CD4-positive, alpha-beta memory T cell (primary cell): Measurements from ENCODE around the gene GRHL1. TPM values are rescaled to one million over a fixed set of nuclear protein-coding genes. Genes with fewer than 3 reads are reported as not detected.

ENCODE experiments used
- CTCF ChIA-PET: fragments of 350-600 bp; sonication (Branson Sonifier 250); formaldehyde crosslinking; loops from one replicate; lab custom pipeline; 2021; ENCODE audit warnings: inconsistent platforms; ENCODE audit not compliant: partially characterized antibody; lab: Charles Lee
- POLR2A ChIA-PET: fragments of 350-600 bp; sonication (Branson Sonifier 250); formaldehyde crosslinking; loops from one replicate; lab custom pipeline; 2021; ENCODE audit not compliant: partially characterized antibody; lab: Charles Lee
- DNase-seq, 5 donors: peaks; one replicate each; pipeline versions ENCODE4 v3.0.0 to v3.0.0-alpha.2; 2020 to 2022; ENCODE audit warnings: mixed read lengths in 1 of 5
- H3K27ac ChIP-seq: one replicate; pipeline ENCODE4 v1.7.0; 2013; ENCODE audit warnings: low read depth, low read length
- H3K27me3 ChIP-seq: 2 replicates; pipeline ENCODE4 v1.7.0; 2013; ENCODE audit warnings: mild to moderate bottlenecking, low read length, moderate library complexity; ENCODE audit not compliant: insufficient read depth
- H3K36me3 ChIP-seq: 2 replicates; pipeline ENCODE4 v1.7.0; 2013; ENCODE audit warnings: mild to moderate bottlenecking, low read length, moderate library complexity; ENCODE audit not compliant: insufficient read depth
- H3K4me1 ChIP-seq: 2 replicates; pipeline ENCODE4 v1.7.0; 2013; ENCODE audit warnings: mild to moderate bottlenecking, low read length, moderate library complexity; ENCODE audit not compliant: insufficient read depth
- H3K4me3 ChIP-seq, 2 donors: one replicate each; pipeline ENCODE4 v1.7.0; 2013; ENCODE audit warnings: low read length in 2 of 2, mild to moderate bottlenecking in 1 of 2
- H3K9me3 ChIP-seq, 2 donors: one replicate each; pipeline ENCODE4 v1.7.0; 2013; ENCODE audit warnings: low read length in 2 of 2, control low read depth in 1 of 2; ENCODE audit not compliant: control insufficient read depth in 1 of 2
- H3K27ac Mint-ChIP-seq, 7 donors: one replicate each; pipeline ENCODE4 v1.8.0; 2020 to 2021; ENCODE audit warnings: mixed read lengths in 7 of 7, mild to moderate bottlenecking in 6 of 7, inconsistent platforms in 3 of 7, moderate library complexity in 3 of 7
- H3K27me3 Mint-ChIP-seq, 2 donors: one replicate each; pipeline ENCODE4 v1.8.0; 2020 to 2021; ENCODE audit warnings: mixed read lengths in 2 of 2
- H3K36me3 Mint-ChIP-seq, 2 donors: one replicate each; pipeline ENCODE4 v1.8.0; 2020 to 2021; ENCODE audit warnings: mixed read lengths in 2 of 2, inconsistent platforms in 1 of 2, mild to moderate bottlenecking in 1 of 2
- H3K4me1 Mint-ChIP-seq, 4 donors: one replicate each; pipeline ENCODE4 v1.8.0; 2020 to 2021; ENCODE audit warnings: mixed read lengths in 4 of 4, mild to moderate bottlenecking in 1 of 4
- H3K4me3 Mint-ChIP-seq, 8 donors: one replicate each; pipeline ENCODE4 v1.8.0; 2020 to 2021; ENCODE audit warnings: mixed read lengths in 8 of 8, mild to moderate bottlenecking in 7 of 8, moderate library complexity in 6 of 8, inconsistent platforms in 3 of 8
- H3K9me3 Mint-ChIP-seq, 8 donors: one replicate each; pipeline ENCODE4 v1.8.0; 2020 to 2021; ENCODE audit warnings: mixed read lengths in 8 of 8, mild to moderate bottlenecking in 5 of 8, inconsistent platforms in 3 of 8, moderate library complexity in 1 of 8
- intact Hi-C: fragments of 100-400 bp; cut with micrococcal nuclease; formaldehyde crosslinking; loops from one replicate; pipeline ENCODE4 v1.15.1; 2023
- polyA plus RNA-seq, 2 donors: library from polyadenylated mRNA; unstranded; fragments of 300-500 nt; fragmentation: Illumina TruSeq; gene quantifications; one replicate each; pipeline ENCODE4 v1.2.3, GENCODE V29; 2021
- total RNA-seq, 2 experiments: library from RNA; stranded (reverse); gene quantifications; one replicate each; pipeline ENCODE4 v1.2.3, GENCODE V29; 2021

GRHL1 gene
- total and polyA plus RNA-seq, 4 experiments from 2014 or later = 0.14 to 0.49 (median 0.33) TPM

DNA sequence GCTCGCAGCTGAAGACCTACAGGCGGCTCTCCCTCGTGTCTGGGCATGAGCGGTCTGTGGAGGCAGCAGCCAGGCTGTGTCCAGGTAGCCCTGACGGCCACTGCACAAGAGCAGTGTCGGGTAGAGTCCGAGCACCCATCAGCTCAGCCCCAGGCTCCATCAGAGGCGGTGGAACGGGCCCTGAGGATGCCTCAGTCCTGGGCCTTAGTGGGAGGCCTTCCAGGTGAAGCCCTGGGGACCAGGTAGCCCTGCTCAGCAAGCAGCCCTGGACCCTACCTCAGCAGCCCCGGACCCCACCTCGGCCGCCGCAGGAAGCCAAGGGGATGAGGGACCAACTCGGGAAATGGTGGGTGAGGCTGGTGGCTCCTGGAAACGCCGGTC is 70.5 kb downstream of the GRHL1 start:
- ChIA-PET POLR2A (no interaction called here), CTCF (interaction anchor here (1.2 kb wide), 1 partner anchor 38 kb away, joined by 3 read pairs; no protein-coding TSS in a partner anchor)
- Mint-ChIP-seq H3K27ac (no peak overlapping the region), H3K36me3 (peaks cover 0 to 2% of the 10 kb centered on the region in 2 donors), H3K9me3 (peaks cover 0 to 7% (median 2%) of the 10 kb centered on the region in 8 donors), H3K27me3 (peaks cover 0 to 2% of the 10 kb centered on the region in 2 donors), H3K4me1 (peaks cover 0 to 3% (median 1%) of the 10 kb centered on the region in 4 donors), H3K4me3 (no peak overlapping the region)
- no peak overlapping the region for H3K4me3 ChIP-seq
- no peaks in the 10 kb centered on the region for H3K4me1 ChIP-seq
- no peaks in the 10 kb centered on the region for H3K27me3 ChIP-seq
- DNase-seq = no peak
- H3K27ac ChIP-seq = no peak overlapping the region
- intact Hi-C loops = no loop called here
- no peaks in the 10 kb centered on the region for H3K36me3 ChIP-seq
- H3K9me3 ChIP-seq = no peaks in the 10 kb centered on the region

DNA sequence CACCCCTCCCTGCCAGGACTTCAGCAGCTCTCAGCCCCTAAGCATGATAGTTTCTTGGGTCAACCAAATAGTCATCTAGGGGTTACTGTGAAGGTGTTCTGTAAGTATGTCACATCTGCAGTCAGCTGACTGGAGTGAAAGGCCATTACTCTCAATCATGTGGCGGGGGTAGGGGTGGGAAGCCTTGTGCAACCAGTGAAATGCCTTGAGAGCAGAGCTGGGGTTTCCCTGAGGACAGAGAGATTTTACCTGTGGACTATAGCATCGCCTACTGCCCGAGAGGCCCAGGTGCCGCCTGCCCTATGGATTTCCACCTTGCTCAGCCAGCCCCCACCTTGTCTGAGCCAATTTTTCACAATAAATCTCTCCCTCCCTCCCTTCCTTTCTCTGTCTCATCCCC is 71.0 kb downstream of the GRHL1 start:
- Histone ChIP-seq H3K27ac (no peak overlapping the region), H3K4me1 (no peaks in the 10 kb centered on the region), H3K9me3 (no peaks in the 10 kb centered on the region), H3K4me3 (no peak overlapping the region), H3K36me3 (no peaks in the 10 kb centered on the region), H3K27me3 (no peaks in the 10 kb centered on the region)
- CTCF ChIA-PET = interaction anchor here (1.2 kb wide), 1 partner anchor 38 kb away, joined by 3 read pairs; no protein-coding TSS in a partner anchor
- Mint-ChIP-seq H3K9me3 (peaks cover 0 to 4% (median under 1%) of the 10 kb centered on the region in 8 donors), H3K36me3 (no peaks in the 10 kb centered on the region), H3K27me3 (no peaks in the 10 kb centered on the region), H3K4me1 (peaks cover 0 to 2% (median under 1%) of the 10 kb centered on the region in 4 donors), H3K4me3 (no peak overlapping the region), H3K27ac (peak overlapping the region in 2 of 7 donors; percentile 14)
- intact Hi-C loops = no loop called here
- POLR2A ChIA-PET = no interaction called here
- no peak for DNase-seq

DNA sequence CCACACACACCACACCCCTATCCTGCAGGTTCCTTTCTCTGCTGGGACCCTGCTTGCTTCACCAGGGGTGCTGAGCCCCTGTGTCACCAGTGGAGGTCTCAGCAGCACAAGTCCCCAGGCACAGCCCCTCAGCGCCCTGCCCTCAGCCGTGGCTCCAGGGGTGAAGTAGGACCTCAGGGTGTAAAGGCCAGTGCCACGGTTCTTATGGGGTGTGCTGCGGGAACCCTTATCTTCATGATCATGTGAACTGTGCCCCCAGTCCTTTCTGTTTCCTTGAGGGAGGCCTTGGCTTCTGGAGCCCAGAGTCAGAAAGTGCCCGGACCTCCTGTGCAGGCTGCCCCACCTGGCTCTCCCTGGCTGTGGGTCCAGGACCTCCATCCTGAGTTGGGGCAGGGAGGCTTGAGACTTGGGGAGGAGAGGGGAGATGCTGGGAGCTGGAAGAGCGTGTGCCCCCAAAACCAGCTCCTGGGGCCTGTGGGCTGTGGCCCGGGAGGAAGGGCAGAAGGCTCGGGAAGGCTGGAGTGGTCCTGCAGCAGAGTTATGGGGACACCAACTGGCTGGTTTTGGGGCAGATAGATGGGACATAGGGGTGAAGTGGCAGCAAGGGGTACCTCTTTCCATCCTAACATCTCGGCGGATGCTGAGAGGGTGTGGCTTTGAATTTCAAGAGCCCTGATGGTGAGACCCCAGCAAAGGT is 71.6 kb downstream of the GRHL1 start:
- H3K27ac ChIP-seq = no peak overlapping the region
- CTCF ChIA-PET = no interaction called here
- Mint-ChIP-seq H3K4me3 (no peak overlapping the region), H3K9me3 (peaks cover 0 to 2% (median 0%) of the 10 kb centered on the region in 8 donors), H3K27me3 (no peaks in the 10 kb centered on the region), H3K4me1 (peaks cover 1 to 4% (median 3%) of the 10 kb centered on the region in 4 donors), H3K36me3 (no peaks in the 10 kb centered on the region), H3K27ac (peak overlapping the region in 2 of 7 donors; percentile 14)
- H3K9me3 ChIP-seq = no peaks in the 10 kb centered on the region
- H3K4me3 ChIP-seq = no peak overlapping the region
- POLR2A ChIA-PET = no interaction called here
- DNase-seq = no peak
- no peaks in the 10 kb centered on the region for H3K36me3 ChIP-seq
- intact Hi-C loops = no loop called here
- no peaks in the 10 kb centered on the region for H3K27me3 ChIP-seq
- peaks cover 5% of the 10 kb centered on the region for H3K4me1 ChIP-seq

DNA sequence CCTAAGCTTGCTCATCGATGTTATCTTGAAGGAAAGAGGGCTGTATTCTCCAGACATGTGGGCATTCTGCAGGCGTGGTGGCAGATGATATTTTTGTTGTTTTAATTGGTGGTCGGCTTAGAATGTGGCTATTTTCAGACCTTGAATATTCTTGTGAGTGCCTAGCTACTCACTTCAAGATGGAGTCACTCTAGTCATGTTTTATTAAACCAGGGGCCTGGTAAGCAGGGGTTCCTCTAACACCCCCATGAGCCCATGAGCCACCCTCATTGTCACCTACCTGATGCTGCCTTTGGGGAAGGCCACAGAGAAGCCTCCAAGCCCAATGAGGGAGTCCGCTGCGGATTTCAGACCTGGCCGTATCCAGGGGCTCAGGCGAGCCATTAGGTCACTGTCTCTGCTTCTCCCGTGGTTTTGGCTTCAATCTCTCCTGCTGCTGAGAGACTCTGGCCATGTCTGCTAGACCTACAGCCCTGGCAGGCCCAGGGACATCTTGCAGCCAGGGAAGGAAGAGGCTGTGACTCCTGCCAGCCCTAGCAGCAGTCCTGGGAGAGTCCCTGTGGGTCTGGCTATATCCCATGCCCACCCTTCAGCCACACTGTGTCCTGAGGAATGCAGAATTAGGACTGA is 75.6 kb downstream of the GRHL1 start:
- CTCF ChIA-PET = interaction anchor here (0.7 to 2.3 kb wide), 5 partner anchors 8 to 216 kb away, joined by 3 to 9 read pairs (median 4); no protein-coding TSS in a partner anchor
- Histone ChIP-seq H3K36me3 (no peaks in the 10 kb centered on the region), H3K4me1 (peaks cover 30% of the 10 kb centered on the region), H3K9me3 (no peaks in the 10 kb centered on the region), H3K27me3 (no peaks in the 10 kb centered on the region), H3K27ac (no peak overlapping the region), H3K4me3 (no peak overlapping the region)
- Mint-ChIP-seq H3K4me1 (peaks cover 6 to 32% (median 23%) of the 10 kb centered on the region in 4 donors), H3K4me3 (peak overlapping the region in 1 of 8 donors; percentile 32), H3K9me3 (no peaks in the 10 kb centered on the region), H3K27ac (peak overlapping the region in 2 of 7 donors; percentile 43 to 68), H3K27me3 (no peaks in the 10 kb centered on the region), H3K36me3 (no peaks in the 10 kb centered on the region)
- POLR2A ChIA-PET = interaction anchor here (3.2 kb wide), 1 partner anchor 16 kb away, joined by 30 read pairs; the partner anchor contains the start of gene KLF11
- DNase-seq = no peak
- intact Hi-C loops = no loop called here

DNA sequence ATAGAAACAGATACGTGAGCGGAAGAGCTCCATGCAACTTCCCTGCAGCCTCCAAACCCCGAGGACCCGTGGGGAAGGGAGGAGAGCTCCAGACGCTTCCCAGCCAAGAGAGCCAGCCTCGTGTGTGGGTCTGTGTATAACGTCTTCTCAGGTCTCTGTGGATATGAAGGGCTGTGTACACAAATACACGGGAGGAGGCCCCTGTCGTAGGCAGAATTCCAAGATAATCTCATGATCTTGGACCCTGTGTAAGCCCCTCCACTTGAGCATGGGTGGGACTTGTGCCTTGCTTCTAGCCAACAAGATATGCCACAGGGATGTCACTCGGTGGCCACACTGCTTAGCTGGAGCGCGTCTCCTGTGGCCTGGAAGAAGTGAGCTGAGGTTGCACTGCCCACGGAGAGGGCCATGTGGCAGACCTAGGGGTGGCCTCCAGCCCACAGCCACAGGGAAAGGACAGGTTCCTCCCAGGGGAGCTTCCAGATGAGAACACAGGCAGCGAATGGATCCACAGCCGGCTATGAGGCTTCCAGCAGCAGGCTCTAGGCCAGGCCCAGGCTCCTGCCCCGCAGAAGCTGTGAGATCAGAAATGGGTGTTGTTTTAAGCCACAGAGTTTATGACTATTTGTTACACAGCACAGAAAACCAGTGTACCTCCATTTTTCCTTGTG is 76.3 kb downstream of the GRHL1 start:
- H3K4me1 ChIP-seq = peaks cover 30% of the 10 kb centered on the region
- H3K4me3 ChIP-seq = no peak overlapping the region
- no peaks in the 10 kb centered on the region for H3K27me3 ChIP-seq
- Mint-ChIP-seq H3K36me3 (no peaks in the 10 kb centered on the region), H3K27me3 (no peaks in the 10 kb centered on the region), H3K27ac (peak overlapping the region in 3 of 7 donors; percentile 42 to 68 (median 52)), H3K4me3 (peak overlapping the region in 1 of 8 donors; percentile 32), H3K9me3 (no peaks in the 10 kb centered on the region), H3K4me1 (peaks cover 4 to 32% (median 23%) of the 10 kb centered on the region in 4 donors)
- no peaks in the 10 kb centered on the region for H3K36me3 ChIP-seq
- no peak overlapping the region for H3K27ac ChIP-seq
- no peak for DNase-seq
- H3K9me3 ChIP-seq = no peaks in the 10 kb centered on the region
- POLR2A ChIA-PET = interaction anchor here (0.8 to 3.2 kb wide), 2 partner anchors 15 to 1316 kb away, joined by 3 to 30 read pairs; partner anchors contain the start of gene KLF11
- CTCF ChIA-PET = interaction anchor here (1.0 to 5.1 kb wide), 6 partner anchors 9 to 214 kb away, joined by 3 to 35 read pairs (median 6); partner anchors contain the start of gene TAF1B
- intact Hi-C loops = no loop called here

DNA sequence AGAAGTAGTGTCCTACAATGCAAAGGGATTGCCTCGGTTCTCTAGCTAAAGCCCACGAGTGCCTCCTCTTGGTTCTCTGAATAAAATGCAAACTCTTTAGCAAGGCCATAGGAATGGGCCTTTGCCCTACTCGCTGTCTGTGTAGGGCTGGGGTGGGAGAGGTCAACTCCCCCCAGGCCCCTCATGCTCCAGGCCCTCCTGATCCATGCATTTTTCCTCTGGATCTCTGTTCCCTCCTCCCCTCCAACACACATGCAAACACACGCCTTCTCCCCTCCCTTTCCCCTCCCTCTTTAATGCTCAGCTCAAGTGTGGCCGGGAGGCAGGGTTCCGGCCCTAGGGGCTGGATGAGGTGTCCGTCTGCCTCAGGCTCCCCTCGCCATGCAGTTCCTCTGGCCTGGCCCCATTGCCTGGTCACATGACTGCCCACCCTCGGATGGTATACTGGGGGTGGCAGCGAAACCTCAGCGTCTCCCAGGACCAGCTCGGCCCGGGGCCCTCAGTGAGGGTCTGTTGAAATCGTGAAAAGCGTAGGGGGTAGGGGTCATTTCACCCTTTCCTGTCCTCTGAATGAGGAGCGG is 77.0 kb downstream of the GRHL1 start:
- Histone ChIP-seq H3K27me3 (no peaks in the 10 kb centered on the region), H3K4me3 (peak overlapping the region in 1 of 2 donors; percentile 51), H3K9me3 (no peaks in the 10 kb centered on the region), H3K4me1 (peaks cover 30% of the 10 kb centered on the region), H3K27ac (no peak overlapping the region), H3K36me3 (no peaks in the 10 kb centered on the region)
- no peaks in the 10 kb centered on the region for H3K9me3 Mint-ChIP-seq
- H3K27me3 Mint-ChIP-seq = no peaks in the 10 kb centered on the region
- ChIA-PET POLR2A (interaction anchor here (0.8 to 3.2 kb wide), 3 partner anchors 15 to 1315 kb away, joined by 3 to 30 read pairs (median 6); partner anchors contain the start of gene KLF11), CTCF (interaction anchor here (1.0 to 5.1 kb wide), 6 partner anchors 10 to 214 kb away, joined by 3 to 35 read pairs (median 6); partner anchors contain the start of gene TAF1B)
- H3K36me3 Mint-ChIP-seq = no peaks in the 10 kb centered on the region
- no peak for DNase-seq
- intact Hi-C loops = no loop called here
- H3K4me1 Mint-ChIP-seq = peaks cover 4 to 32% (median 23%) of the 10 kb centered on the region in 4 donors
- peak overlapping the region in 4 of 7 donors; percentile 44 to 75 (median 66) for H3K27ac Mint-ChIP-seq
- H3K4me3 Mint-ChIP-seq = peak overlapping the region in 5 of 8 donors; percentile 65 to 75 (median 70)
